WI38 (cell line): ENCODE measurements around the gene CFAP251.

Experiments used
- H3K4me3 ChIP-seq: 2 replicates; pipeline ENCODE4 v1.5.1; 2011; ENCODE audit warnings: low read depth, mild to moderate bottlenecking, control low read depth, low read length
- CTCF ChIP-seq: IDR thresholded peaks from 2 replicates; pipeline ENCODE4 v1.5.1; 2012; ENCODE audit warnings: low read depth, mild to moderate bottlenecking, control low read depth, low read length

CFAP251 gene

GRCh38 chr12:121930862-121931261, 12.5 kb downstream of the CFAP251 start:
- TF ChIP-seq CTCF, result no peak
- no peak overlapping the region for H3K4me3 ChIP-seq

- H3K4me3 ChIP-seq, result no peak overlapping the region
- TF ChIP-seq CTCF, result no peak
Measured at GRCh38 chr12:121932176-121932536, 13.8 kb downstream of the CFAP251 start.

- no peak for TF ChIP-seq CTCF
- H3K4me3 ChIP-seq, result no peak overlapping the region
Measured at GRCh38 chr12:121932914-121933521, 14.6 kb downstream of the CFAP251 start.

- H3K4me3 ChIP-seq, result no peak overlapping the region
Measured at GRCh38 chr12:121933522-121934308, 15.3 kb downstream of the CFAP251 start.

GRCh38 chr12:121934309-121934664, 15.9 kb downstream of the CFAP251 start:
- H3K4me3 ChIP-seq, result no peak overlapping the region
- TF ChIP-seq CTCF, result no peak

More at GRCh38 chr12:121933522-121934308, 15.3 kb downstream of the CFAP251 start:
- TF ChIP-seq CTCF, result no peak

- TF ChIP-seq CTCF, result no peak
Measured at GRCh38 chr12:121937654-121938053, 19.3 kb downstream of the CFAP251 start.

GRCh38 chr12:121939186-121939585, 20.8 kb downstream of the CFAP251 start:
- TF ChIP-seq CTCF, result no peak
- H3K4me3 ChIP-seq, result no peak overlapping the region

More at GRCh38 chr12:121937654-121938053, 19.3 kb downstream of the CFAP251 start:
- no peak overlapping the region for H3K4me3 ChIP-seq
